HG02571 (cell line): ENCODE results near the gene NCOA3.
A peak's percentile ranks its signal among the peaks of the same experiment; 100 is the strongest.
"Not testable (repeated sequence)": the region's sequence is repeated elsewhere in the genome, so short reads cannot be mapped to it uniquely, and the experiment has no call there.

Experiments used
- ATAC-seq: cut with Tn5 transposase; IDR thresholded peaks from one replicate; pipeline ENCODE4 v1.9.1; 2021; ENCODE audit warnings: mild to moderate bottlenecking, moderate library complexity; ENCODE audit not compliant: unreplicated experiment

The NCOA3 gene

GRCh38 chr20:47501482-47502270 lies at the start of gene NCOA3:
Gene NCOA3, plus strand, starts transcription at chr20:47501887. Its CDS starts 120,361 bp downstream, at chr20:47622248.
- peak; percentile 79 for ATAC-seq

- no peak for ATAC-seq
Measured at GRCh38 chr20:47452736-47453161, 48.9 kb upstream of the NCOA3 start.

GRCh38 chr20:47453167-47453782 lies 48.4 kb upstream of the NCOA3 start:
- ATAC-seq, result peak; percentile 78

- no peak for ATAC-seq
Measured at GRCh38 chr20:47454298-47455132, 47.2 kb upstream of the NCOA3 start.

- ATAC-seq, result no peak
Measured at GRCh38 chr20:47455133-47456040, 46.3 kb upstream of the NCOA3 start.

GRCh38 chr20:47456041-47456537 lies 45.6 kb upstream of the NCOA3 start:
- no peak for ATAC-seq

GRCh38 chr20:47456952-47457724 lies 44.5 kb upstream of the NCOA3 start:
- ATAC-seq, result no peak

- not testable (repeated sequence) for ATAC-seq
Measured at GRCh38 chr20:47458280-47459050, 43.2 kb upstream of the NCOA3 start.

- ATAC-seq, result no peak
Measured at GRCh38 chr20:47459344-47460073, 42.2 kb upstream of the NCOA3 start.

GRCh38 chr20:47460761-47461112 lies 41.0 kb upstream of the NCOA3 start:
- ATAC-seq, result not testable (repeated sequence)

- ATAC-seq, result no peak
Measured at GRCh38 chr20:47461120-47461685, 40.5 kb upstream of the NCOA3 start.

- ATAC-seq, result not testable (repeated sequence)
Measured at GRCh38 chr20:47461906-47462305, 39.8 kb upstream of the NCOA3 start.

- ATAC-seq, result no peak
Measured at GRCh38 chr20:47464380-47465101, 37.1 kb upstream of the NCOA3 start.

GRCh38 chr20:47465335-47466090 lies 36.2 kb upstream of the NCOA3 start:
- no peak for ATAC-seq

- ATAC-seq, result no peak
Measured at GRCh38 chr20:47466213-47466612, 35.5 kb upstream of the NCOA3 start.

GRCh38 chr20:47466704-47467459 lies 34.8 kb upstream of the NCOA3 start:
- no peak for ATAC-seq
